HepG2 (cell line): ENCODE data around the gene NUP153. TPM values are rescaled to one million over a fixed set of nuclear protein-coding genes. Genes with fewer than 3 reads are reported as not detected.

ENCODE experiments used
- ATAC-seq: fragments of 200-7000 bp; cut with Tn5 transposase; 3 replicates; pipeline ENCODE4 v1.9.1; 2020; ENCODE audit warnings: mild to moderate bottlenecking, moderate library complexity
- BruUV-seq: library from RNA; stranded (reverse); fragments of 400-500 nt; replicated peaks from 2 replicates; lab custom pipeline; 2021; lab: Mats Ljungman, UMichigan
- CTCF ChIA-PET: fragments of 300-600 bp; formaldehyde crosslinking; extraction: SDS; loops from one replicate; lab custom pipeline; 2021; ENCODE audit warnings: low total read pairs, inconsistent platforms, low intra/inter-chr PET ratio; lab: Yijun Ruan, JAX
- POLR2A ChIA-PET: fragments of 350-600 bp; sonication (Branson Sonifier 250); formaldehyde crosslinking; loops from one replicate; lab custom pipeline; 2020; ENCODE audit warnings: antibody characterized with exemption, inconsistent platforms; lab: Yijun Ruan, JAX
- DNase-seq: peaks from one replicate; pipeline ENCODE4 v3.0.0-alpha.2; 2015; ENCODE audit warnings: low spot score
- FAIRE-seq: peaks from 3 replicates; lab custom pipeline; 2011; peaks lifted over from hg19 to GRCh38; lab: Jason Lieb, UNC
- H2AFZ ChIP-seq: one replicate; pipeline ENCODE4 v1.6.1; 2011; ENCODE audit warnings: low read length, inconsistent platforms
- H3K27ac ChIP-seq: fragments of 300-600 bp; 3 replicates; pipeline ENCODE4 v1.8.0; 2011; ENCODE audit warnings: mixed run types, mild to moderate bottlenecking, mixed read lengths, low read length, inconsistent platforms; ENCODE audit not compliant: insufficient read depth; ENCODE audit errors: extremely low read length
- H3K27me3 ChIP-seq, 2 experiments: fragments of 200-600 bp in 1 of 2; 2 replicates in 1 of 2; 3 replicates in 1 of 2; pipeline versions ENCODE4 v1.6.0 to v1.8.0; 2011; ENCODE audit warnings: low read length in 2 of 2, mild to moderate bottlenecking in 2 of 2, moderate library complexity in 2 of 2, inconsistent platforms in 1 of 2; ENCODE audit not compliant: insufficient read depth in 2 of 2, control insufficient read depth in 1 of 2
- H3K36me3 ChIP-seq, 2 experiments: fragments of 200-600 bp in 1 of 2; replicated peaks in 1 of 2; 2 replicates in 1 of 2; 3 replicates in 1 of 2; pipeline versions ENCODE4 v1.5.1 to v1.8.0; 2011; ENCODE audit warnings: low read length in 2 of 2, inconsistent platforms in 1 of 2; ENCODE audit not compliant: insufficient read depth in 2 of 2, control insufficient read depth in 1 of 2
- H3K4me1 ChIP-seq: 2 replicates; pipeline ENCODE4 v1.5.1; 2012; ENCODE audit warnings: low read length, inconsistent platforms; ENCODE audit not compliant: insufficient read depth
- H3K4me2 ChIP-seq: 2 replicates; pipeline ENCODE4 v1.6.0; 2011; ENCODE audit warnings: low read depth, low read length, inconsistent platforms
- H3K4me3 ChIP-seq, 3 experiments: fragments of 200-600 bp in 1 of 3; sonication (generic), shearing (Covaris generic) in 1 of 3; replicated peaks in 1 of 3; 2 replicates each; pipeline ENCODE4 v1.5.1; 2011 to 2016; ENCODE audit warnings: low read length in 3 of 3, inconsistent platforms in 2 of 3, low read depth in 2 of 3, mild to moderate bottlenecking in 2 of 3, control low read depth in 1 of 3, mixed read lengths in 1 of 3; ENCODE audit not compliant: insufficient read depth in 1 of 3
- H3K79me2 ChIP-seq: one replicate; pipeline ENCODE4 v1.6.1; 2011; ENCODE audit warnings: low read length, inconsistent platforms; ENCODE audit not compliant: insufficient read depth
- H3K9ac ChIP-seq: 2 replicates; pipeline ENCODE4 v1.6.0; 2011; ENCODE audit warnings: mild to moderate bottlenecking, low read depth, low read length, inconsistent platforms; ENCODE audit not compliant: insufficient read depth
- H3K9me3 ChIP-seq: 2 replicates; pipeline ENCODE4 v1.5.1; 2012; ENCODE audit warnings: mild to moderate bottlenecking, low read length
- H4K20me1 ChIP-seq: 2 replicates; pipeline ENCODE4 v1.6.0; 2011; ENCODE audit warnings: inconsistent platforms, mild to moderate bottlenecking, low read length, moderate library complexity; ENCODE audit not compliant: insufficient read depth
- ETV6 ChIP-seq: sonication (generic); formaldehyde crosslinking; conservative IDR thresholded peaks from 2 replicates; pipeline ENCODE4 v1.4.0; 2020; ENCODE audit warnings: missing genetic modification reagents
- FOSL2 ChIP-seq: sonication (generic); formaldehyde crosslinking; IDR thresholded peaks from 2 replicates; pipeline ENCODE4 v1.4.0; 2020; ENCODE audit warnings: missing genetic modification reagents
- HBP1 ChIP-seq: IDR thresholded peaks from 2 replicates; pipeline ENCODE4 v1.6.1; 2016; ENCODE audit warnings: low read depth, control low read depth
- MAF1 ChIP-seq: sonication (generic); formaldehyde crosslinking; IDR thresholded peaks from 2 replicates; pipeline ENCODE4 v1.5.0; 2020; ENCODE audit warnings: missing genetic modification reagents, borderline replicate concordance
- RORA ChIP-seq: sonication (generic); formaldehyde crosslinking; IDR thresholded peaks from 2 replicates; pipeline ENCODE4 v1.5.0; 2020; ENCODE audit warnings: mild to moderate bottlenecking, missing genetic modification reagents, moderate library complexity
- STAG1 ChIP-seq: sonication (generic); formaldehyde crosslinking; IDR thresholded peaks from 2 replicates; pipeline ENCODE4 v1.4.0; 2020; ENCODE audit warnings: missing genetic modification reagents
- ZNF451 ChIP-seq: sonication (generic); formaldehyde crosslinking; IDR thresholded peaks from 2 replicates; pipeline ENCODE4 v1.5.0; 2020; ENCODE audit warnings: mild to moderate bottlenecking, missing genetic modification reagents
- ZSCAN12 ChIP-seq: sonication (generic); formaldehyde crosslinking; IDR thresholded peaks from 2 replicates; pipeline ENCODE4 v1.9.0; 2021; ENCODE audit warnings: mild to moderate bottlenecking, missing genetic modification reagents
- WGBS: methylation state at CpG from one replicate; pipeline ENCODE4 v1.1.6; 2017; ENCODE audit warnings: low lambda C conversion rate; 5-methylcytosine and 5-hydroxymethylcytosine counted together
- in situ Hi-C: cut with HindIII; loops from 2 replicates; pipeline ENCODE4 v1.10.0; 2017; ENCODE audit warnings: low pct_unique_long_range_greater_than_20kb; ENCODE audit not compliant: extremely low pct_ligation_motif_present
- intact Hi-C: fragments of 100-400 bp; cut with micrococcal nuclease; formaldehyde crosslinking; loops from one replicate; pipeline ENCODE4 v1.10.0; 2022; ENCODE audit not compliant: unreplicated experiment
- polyA plus RNA-seq, 8 experiments: library from polyadenylated mRNA; depleted of rRNA in 3 of 8; stranded (reverse) in 7 of 8; unstranded in 1 of 8; fragments of >200 nt; fragmentation: Illumina TruSeq in 4 of 8; extraction: Trizol in 4 of 8; gene quantifications; 2 replicates each; pipeline versions ENCODE4 v1.2.1 to v1.2.3, GENCODE V29; 2011 to 2016; ENCODE audit warnings: low read depth in 4 of 8, missing spikeins in 1 of 8, mixed read lengths in 1 of 8; ENCODE audit not compliant: insufficient read depth in 1 of 8
- total RNA-seq, 5 experiments: library from RNA; depleted of rRNA; stranded (reverse); fragments of >200 nt; fragmentation: Illumina TruSeq; extraction: Trizol; gene quantifications; 2 replicates each; pipeline ENCODE4 v1.2.3, GENCODE V29; 2016; ENCODE audit warnings: low read depth in 1 of 5

Gene NUP153
- total and polyA plus RNA-seq, 2 of the 13 experiments (the other 11 are each of a cell fraction or from before 2014, with no cell fraction given) = 29.8 to 55.2 TPM

DNA sequence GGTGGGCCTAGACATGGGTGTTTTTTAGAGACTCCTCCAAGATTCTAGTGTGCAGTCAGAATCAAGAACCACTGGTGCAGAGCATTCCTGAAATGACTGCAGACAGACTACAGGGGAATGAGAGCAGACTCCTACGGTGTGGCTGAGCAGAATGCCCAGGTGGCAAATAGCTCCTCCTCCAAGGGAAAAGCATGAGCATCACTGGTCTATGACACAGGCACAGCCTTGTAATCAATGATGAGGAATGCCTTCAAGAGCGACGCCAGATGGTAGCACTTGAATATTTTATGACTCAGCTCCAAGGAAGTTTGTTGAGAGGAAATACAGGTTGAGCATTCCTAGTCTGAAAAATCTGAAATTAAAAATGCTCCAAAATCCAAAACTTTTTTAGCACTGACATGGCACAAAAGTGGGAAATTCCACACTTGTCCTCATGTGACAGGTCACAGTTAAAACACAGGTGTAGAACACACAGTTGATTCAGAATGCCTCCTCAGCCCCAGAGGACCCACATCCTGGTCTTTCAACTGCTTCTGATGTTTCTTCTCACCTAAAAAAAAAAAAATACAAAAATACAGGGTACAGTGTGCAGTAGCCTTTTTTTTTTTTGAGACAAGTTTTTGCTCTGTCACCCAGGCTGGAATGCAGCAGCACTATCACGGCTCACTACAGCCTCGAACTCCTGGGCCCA, 117.2 kb downstream of the NUP153 start:
- CTCF ChIA-PET = no interaction called here
- H3K4me3 ChIP-seq = no peak overlapping the region
- H4K20me1 ChIP-seq = no peaks in the 10 kb centered on the region
- no peaks in the 10 kb centered on the region for H3K79me2 ChIP-seq
- H3K4me1 ChIP-seq = peaks cover 34% of the 10 kb centered on the region
- H3K27me3 ChIP-seq = no peaks in the 10 kb centered on the region
- TF ChIP-seq MAF1 (no peak), ZNF451 (CRISPR knock-in tag) (no peak), ZSCAN12 (CRISPR knock-in tag) (no peak), ETV6 (CRISPR knock-in tag) (no peak), RORA (CRISPR knock-in tag) (no peak), HBP1 (CRISPR knock-in tag) (no peak), FOSL2 (CRISPR knock-in tag) (peak; percentile 31; the same call in 1 of the 2 replicates), STAG1 (peak; percentile 44)
- in situ Hi-C loops = no loop called here
- H3K9ac ChIP-seq = no peak overlapping the region
- H2AFZ ChIP-seq = no peak overlapping the region
- ATAC-seq = peak; percentile 56
- peak; percentile 24 for DNase-seq
- no peaks in the 10 kb centered on the region for H3K36me3 ChIP-seq
- POLR2A ChIA-PET = interaction anchor here (1.1 kb wide), 1 partner anchor 10 kb away, joined by 4 read pairs; the partner anchor contains the start of gene FAM8A1
- WGBS = 26% methylated on average over 5 of the region's 5 CpGs
- no TSS peak for BruUV-seq
- H3K4me2 ChIP-seq = no peak overlapping the region
- no peaks in the 10 kb centered on the region for H3K9me3 ChIP-seq
- no peak overlapping the region for H3K27ac ChIP-seq
- FAIRE-seq = no peak
- intact Hi-C loops = loop anchor here (10.0 kb wide), 1 partner anchor 215 kb away; no protein-coding TSS in a partner anchor
